Mucosa of gallbladder (tissue), 1 donor: Measurements from ENCODE around the gene ATRNL1. TPM values are rescaled to one million over a fixed set of nuclear protein-coding genes. Genes with fewer than 3 reads are reported as not detected.
"Not testable (repeated sequence)": the region's sequence is repeated elsewhere in the genome, so short reads cannot be mapped to it uniquely, and the experiment has no call there.

Source experiments
- DNase-seq: peaks from one replicate; pipeline ENCODE4 v3.0.0-alpha.2; 2020; ENCODE audit warnings: low spot score
- total RNA-seq: library from RNA; stranded (reverse); gene quantifications from one replicate; pipeline ENCODE4 v1.2.1, GENCODE V29; 2021
- donor health status: DM: no; HTN: no; CAD: no.

Gene ATRNL1
- total RNA-seq, 1 donor from 2014 or later: 2.7 TPM

- not testable (repeated sequence) for DNase-seq
Observed at GRCh38 chr10:115207276-115207675, 114.1 kb downstream of the ATRNL1 start.

GRCh38 chr10:115209133-115209532, 116.0 kb downstream of the ATRNL1 start:
- DNase-seq: no peak

- DNase-seq: no peak
Observed at GRCh38 chr10:115214829-115215228, 121.7 kb downstream of the ATRNL1 start.

GRCh38 chr10:115219203-115219602, 126.0 kb downstream of the ATRNL1 start:
- DNase-seq: no peak

GRCh38 chr10:115222039-115222438, 128.9 kb downstream of the ATRNL1 start:
- DNase-seq: no peak

GRCh38 chr10:115239761-115240160, 146.6 kb downstream of the ATRNL1 start:
- DNase-seq: no peak

GRCh38 chr10:115250784-115251183, 157.6 kb downstream of the ATRNL1 start:
- no peak for DNase-seq

- not testable (repeated sequence) for DNase-seq
Observed at GRCh38 chr10:115253765-115254164, 160.6 kb downstream of the ATRNL1 start.

- DNase-seq: no peak
Observed at GRCh38 chr10:115272482-115272881, 179.3 kb downstream of the ATRNL1 start.

GRCh38 chr10:115278294-115278693, 185.1 kb downstream of the ATRNL1 start:
- DNase-seq: no peak

GRCh38 chr10:115295213-115295805, 202.1 kb downstream of the ATRNL1 start:
- no peak for DNase-seq

GRCh38 chr10:115300080-115300479, 206.9 kb downstream of the ATRNL1 start:
- DNase-seq: no peak

GRCh38 chr10:115319669-115320068, 226.5 kb downstream of the ATRNL1 start:
- DNase-seq: not testable (repeated sequence)

GRCh38 chr10:115321360-115321759, 228.2 kb downstream of the ATRNL1 start:
- no peak for DNase-seq

- DNase-seq: no peak
Observed at GRCh38 chr10:115328331-115328730, 235.2 kb downstream of the ATRNL1 start.

GRCh38 chr10:115335366-115335765, 242.2 kb downstream of the ATRNL1 start:
- no peak for DNase-seq

GRCh38 chr10:115355162-115355760, 262.1 kb downstream of the ATRNL1 start:
- DNase-seq: peak; percentile 33

- DNase-seq: not testable (repeated sequence)
Observed at GRCh38 chr10:115367920-115368319, 274.8 kb downstream of the ATRNL1 start.

GRCh38 chr10:115379064-115379463, 285.9 kb downstream of the ATRNL1 start:
- DNase-seq: no peak

GRCh38 chr10:115384665-115385064, 291.5 kb downstream of the ATRNL1 start:
- no peak for DNase-seq

GRCh38 chr10:115390607-115391006, 297.4 kb downstream of the ATRNL1 start:
- no peak for DNase-seq

- no peak for DNase-seq
Observed at GRCh38 chr10:115398026-115398425, 304.9 kb downstream of the ATRNL1 start.

GRCh38 chr10:115402699-115403098, 309.5 kb downstream of the ATRNL1 start:
- no peak for DNase-seq

- DNase-seq: not testable (repeated sequence)
Observed at GRCh38 chr10:115405838-115406237, 312.7 kb downstream of the ATRNL1 start.
